ENCODE data around the gene ZFHX3.
A peak's percentile ranks its signal among the peaks of the same experiment; 100 is the strongest.

ZFHX3 gene

GRCh38 chr16:73027685-73028111 is 20.2 kb downstream of the ZFHX3 start:
- H3K4me3 ChIP-seq (ENCODE audit: control insufficient read depth, low read depth, low read length): no peak overlapping the region
- TF ChIP-seq, protein P1, sequence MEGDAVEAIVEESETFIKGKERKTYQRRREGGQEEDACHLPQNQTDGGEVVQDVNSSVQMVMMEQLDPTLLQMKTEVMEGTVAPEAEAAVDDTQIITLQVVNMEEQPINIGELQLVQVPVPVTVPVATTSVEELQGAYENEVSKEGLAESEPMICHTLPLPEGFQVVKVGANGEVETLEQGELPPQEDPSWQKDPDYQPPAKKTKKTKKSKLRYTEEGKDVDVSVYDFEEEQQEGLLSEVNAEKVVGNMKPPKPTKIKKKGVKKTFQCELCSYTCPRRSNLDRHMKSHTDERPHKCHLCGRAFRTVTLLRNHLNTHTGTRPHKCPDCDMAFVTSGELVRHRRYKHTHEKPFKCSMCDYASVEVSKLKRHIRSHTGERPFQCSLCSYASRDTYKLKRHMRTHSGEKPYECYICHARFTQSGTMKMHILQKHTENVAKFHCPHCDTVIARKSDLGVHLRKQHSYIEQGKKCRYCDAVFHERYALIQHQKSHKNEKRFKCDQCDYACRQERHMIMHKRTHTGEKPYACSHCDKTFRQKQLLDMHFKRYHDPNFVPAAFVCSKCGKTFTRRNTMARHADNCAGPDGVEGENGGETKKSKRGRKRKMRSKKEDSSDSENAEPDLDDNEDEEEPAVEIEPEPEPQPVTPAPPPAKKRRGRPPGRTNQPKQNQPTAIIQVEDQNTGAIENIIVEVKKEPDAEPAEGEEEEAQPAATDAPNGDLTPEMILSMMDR (conservative IDR thresholded peaks at IDR 0.05; ENCODE audit: control insufficient read depth, insufficient read depth, low read depth, low read length): no peak
- no peak for DNase-seq (ENCODE audit: low read depth)

DNA sequence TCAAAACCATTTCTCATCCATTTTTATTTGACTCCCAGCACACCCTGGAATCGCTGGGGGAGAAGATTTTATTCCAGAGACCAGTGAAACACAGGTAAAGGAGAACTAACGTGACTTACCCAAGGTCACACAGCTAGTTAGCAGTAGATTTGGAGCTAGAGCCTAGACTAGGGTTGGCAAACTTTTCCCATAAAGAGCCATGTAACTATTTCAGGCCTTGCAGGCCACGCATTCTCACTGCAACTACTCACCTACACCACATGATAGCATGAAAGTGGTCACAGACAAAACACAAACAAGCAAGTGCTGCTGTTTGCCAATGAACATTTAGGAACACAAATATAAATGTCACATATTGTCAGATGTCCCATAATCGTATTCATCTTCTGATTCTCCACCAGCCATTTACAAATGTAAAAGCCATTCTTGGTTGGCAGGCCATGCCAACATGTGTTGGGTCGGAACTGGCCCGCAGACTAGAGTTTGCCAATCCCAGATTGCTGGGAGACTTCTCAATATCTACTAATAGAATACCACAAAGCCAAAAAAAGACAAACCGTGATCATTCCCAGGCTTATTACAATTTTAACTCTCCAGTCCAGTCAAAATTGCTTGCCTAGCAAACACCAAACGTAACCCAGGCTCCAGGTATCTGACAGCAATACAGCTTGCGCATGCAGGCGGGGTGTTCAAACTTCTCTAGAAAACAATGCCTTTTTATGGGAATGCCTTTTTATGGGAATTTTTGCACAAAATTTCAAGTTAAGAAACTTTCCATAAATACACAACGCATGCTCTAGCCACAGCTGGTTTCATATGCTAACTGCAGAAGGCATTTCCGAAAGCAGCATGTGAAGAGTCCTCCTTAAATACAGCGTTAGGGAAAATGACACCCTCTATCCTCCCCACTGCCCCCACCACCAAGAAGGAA is 20.9 kb downstream of the ZFHX3 start:
- DNase-seq (ENCODE audit: low read depth): no peak
- TF ChIP-seq, protein P1 (conservative IDR thresholded peaks at IDR 0.05; ENCODE audit: control insufficient read depth, insufficient read depth, low read depth, low read length): no peak
- no peak overlapping the region for H3K4me3 ChIP-seq (ENCODE audit: control insufficient read depth, low read depth, low read length)

DNA sequence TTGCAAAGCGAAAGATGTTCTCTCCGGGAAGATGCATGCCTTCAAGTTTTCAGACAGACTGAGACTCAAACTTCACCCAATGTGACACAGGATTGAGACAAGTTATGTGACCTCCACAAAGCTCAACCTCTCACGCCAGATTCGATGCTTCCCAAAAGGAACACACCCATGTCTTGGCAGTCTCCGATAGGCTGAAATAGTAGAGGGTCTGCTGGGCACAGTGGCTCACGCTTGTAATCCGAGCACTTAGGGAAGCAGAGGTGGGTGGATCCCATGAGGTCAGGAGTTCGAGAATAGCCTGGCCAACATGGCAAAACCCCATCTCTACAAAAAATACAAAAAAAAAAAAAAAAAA is 22.1 kb downstream of the ZFHX3 start:
- H3K4me3 ChIP-seq (ENCODE audit: control insufficient read depth, low read depth, low read length): no peak overlapping the region
- TF ChIP-seq, protein P1 (conservative IDR thresholded peaks at IDR 0.05; ENCODE audit: control insufficient read depth, insufficient read depth, low read depth, low read length): no peak
- peak; percentile 42 for DNase-seq (ENCODE audit: low read depth)

DNA sequence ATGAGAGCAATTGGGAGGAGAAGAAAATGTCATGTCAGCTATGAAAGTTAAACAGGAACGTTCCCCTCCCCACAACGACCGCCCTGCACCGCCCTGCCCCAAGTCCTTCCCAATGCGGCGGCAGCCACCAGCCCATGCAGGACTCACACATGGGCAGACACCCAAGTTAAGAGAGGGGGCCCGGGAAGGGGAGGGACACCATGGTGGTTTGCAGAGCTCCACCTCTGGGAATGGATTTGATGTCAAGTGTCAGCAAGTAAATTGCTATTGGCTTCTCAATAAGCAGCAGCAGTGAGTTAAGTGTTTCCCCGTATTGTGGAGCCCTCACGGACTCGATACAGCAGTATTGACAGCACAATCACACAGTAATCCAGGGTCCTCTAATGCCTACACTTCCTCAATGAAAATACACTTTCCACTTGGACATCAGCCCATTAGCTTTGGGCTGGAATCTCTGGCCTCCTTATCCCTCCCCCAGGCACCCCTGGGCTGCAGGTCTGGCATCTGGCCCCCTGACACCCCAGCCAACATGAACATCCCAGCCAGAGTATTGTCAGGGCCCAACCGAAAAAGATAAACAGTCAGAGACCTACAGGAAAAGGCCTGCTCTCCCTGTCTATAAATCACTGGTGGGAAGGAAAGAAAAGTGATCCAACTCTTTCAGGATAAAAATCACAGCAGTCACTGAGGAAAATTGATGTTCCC is 22.6 kb downstream of the ZFHX3 start:
- TF ChIP-seq, protein P1 (conservative IDR thresholded peaks at IDR 0.05; ENCODE audit: control insufficient read depth, insufficient read depth, low read depth, low read length): no peak
- peak; percentile 32 for DNase-seq (ENCODE audit: low read depth)
- no peak overlapping the region for H3K4me3 ChIP-seq (ENCODE audit: control insufficient read depth, low read depth, low read length)

DNA sequence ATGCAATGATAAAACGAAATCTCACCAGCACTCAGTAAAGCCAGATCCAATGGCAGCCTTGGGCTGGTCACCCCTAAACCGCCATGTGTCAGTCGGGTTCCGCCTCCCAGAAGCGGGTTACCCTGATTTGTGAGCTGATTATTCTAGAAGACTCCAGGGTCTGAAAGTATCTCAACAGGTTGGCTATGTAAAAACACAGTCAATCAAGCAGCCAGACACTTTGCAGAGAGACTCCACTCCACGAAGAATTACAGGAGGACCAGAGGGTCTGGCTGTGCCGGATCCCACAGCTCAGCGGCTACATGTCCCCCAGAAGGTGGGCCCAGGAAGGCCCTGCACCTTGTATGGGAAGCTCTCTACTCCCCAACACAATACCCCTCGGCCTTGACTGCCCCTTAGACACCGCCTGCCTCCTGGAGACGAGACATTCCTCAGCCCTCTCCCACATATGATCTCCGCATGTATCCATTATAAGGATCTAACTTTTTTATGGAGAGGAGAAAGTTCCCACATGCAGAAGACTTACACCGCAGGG is 23.3 kb downstream of the ZFHX3 start:
- TF ChIP-seq, protein P1 (conservative IDR thresholded peaks at IDR 0.05; ENCODE audit: control insufficient read depth, insufficient read depth, low read depth, low read length): no peak
- no peak for DNase-seq (ENCODE audit: low read depth)
- no peak overlapping the region for H3K4me3 ChIP-seq (ENCODE audit: control insufficient read depth, low read depth, low read length)

GRCh38 chr16:73023752-73024570 is 24.0 kb downstream of the ZFHX3 start:
- TF ChIP-seq, protein P1 (conservative IDR thresholded peaks at IDR 0.05; ENCODE audit: control insufficient read depth, insufficient read depth, low read depth, low read length): no peak
- H3K4me3 ChIP-seq (ENCODE audit: control insufficient read depth, low read depth, low read length): no peak overlapping the region
- DNase-seq (ENCODE audit: low read depth): no peak
